Mesenchymal stem cell (in vitro differentiated cells and primary cell): Measurements from ENCODE around the gene SEMA4D.

Source experiments
- DNase-seq: peaks from one replicate; pipeline ENCODE4 v3.0.0-alpha.2; 2013
- H2AFZ ChIP-seq: one replicate; pipeline ENCODE4 v1.6.1; 2013; ENCODE audit warnings: low read depth, mild to moderate bottlenecking, control low read depth, inconsistent platforms, low read length, moderate library complexity
- H2AK5ac ChIP-seq: 2 replicates; pipeline ENCODE4 v1.6.1; 2013; ENCODE audit warnings: low read length, moderate library complexity, mild to moderate bottlenecking, inconsistent platforms; ENCODE audit not compliant: severe bottlenecking
- H2BK120ac ChIP-seq: one replicate; pipeline ENCODE4 v1.6.1; 2013; ENCODE audit warnings: low read depth, mild to moderate bottlenecking, inconsistent platforms, low read length, moderate library complexity
- H2BK12ac ChIP-seq, 2 experiments: one replicate each; pipeline ENCODE4 v1.6.1; 2013; ENCODE audit warnings: inconsistent platforms in 2 of 2, low read length in 2 of 2, mild to moderate bottlenecking in 2 of 2, moderate library complexity in 2 of 2, control low read depth in 1 of 2
- H2BK15ac ChIP-seq: one replicate; pipeline ENCODE4 v1.6.1; 2013; ENCODE audit warnings: mild to moderate bottlenecking, low read depth, inconsistent platforms; ENCODE audit not compliant: poor library complexity, severe bottlenecking
- H2BK5ac ChIP-seq: 2 replicates; pipeline ENCODE4 v1.6.1; 2013; ENCODE audit warnings: low read depth, mild to moderate bottlenecking, low read length, control low read depth, inconsistent platforms; ENCODE audit not compliant: poor library complexity, severe bottlenecking
- H3K14ac ChIP-seq, 2 experiments: one replicate each; pipeline ENCODE4 v1.6.1; 2013; ENCODE audit warnings: inconsistent platforms in 2 of 2, low read length in 2 of 2, control low read depth in 1 of 2, mild to moderate bottlenecking in 1 of 2, moderate library complexity in 1 of 2
- H3K18ac ChIP-seq, 2 experiments: one replicate each; pipeline ENCODE4 v1.6.1; 2013; ENCODE audit warnings: inconsistent platforms in 2 of 2, low read length in 2 of 2, control low read depth in 1 of 2, low read depth in 1 of 2, mild to moderate bottlenecking in 1 of 2
- H3K23ac ChIP-seq, 2 experiments: one replicate each; pipeline ENCODE4 v1.6.1; 2013; ENCODE audit warnings: inconsistent platforms in 2 of 2, low read length in 2 of 2, mild to moderate bottlenecking in 2 of 2, moderate library complexity in 2 of 2, control low read depth in 1 of 2
- H3K27ac ChIP-seq: 2 replicates; pipeline ENCODE4 v1.5.1; 2013; ENCODE audit warnings: mild to moderate bottlenecking, moderate library complexity, low read length, control low read depth, inconsistent platforms; ENCODE audit not compliant: poor library complexity, severe bottlenecking
- H3K27me3 ChIP-seq, 2 experiments: 2 replicates each; pipeline versions ENCODE4 v1.6.1 to v1.7.0; 2013; ENCODE audit warnings: low read length in 2 of 2, mild to moderate bottlenecking in 2 of 2, moderate library complexity in 2 of 2, control low read depth in 1 of 2, inconsistent platforms in 1 of 2; ENCODE audit not compliant: control insufficient read depth in 1 of 2, insufficient read depth in 1 of 2
- H3K36me3 ChIP-seq, 2 experiments: 2 replicates each; pipeline versions ENCODE4 v1.6.1 to v1.7.0; 2013; ENCODE audit warnings: low read length in 2 of 2, control low read depth in 1 of 2, inconsistent platforms in 1 of 2, low read depth in 1 of 2, mild to moderate bottlenecking in 1 of 2; ENCODE audit not compliant: insufficient read depth in 2 of 2, control insufficient read depth in 1 of 2
- H3K4ac ChIP-seq, 2 experiments: one replicate each; pipeline ENCODE4 v1.6.1; 2013; ENCODE audit warnings: inconsistent platforms in 2 of 2, low read length in 2 of 2, mild to moderate bottlenecking in 2 of 2, moderate library complexity in 2 of 2, control low read depth in 1 of 2, low read depth in 1 of 2
- H3K4me1 ChIP-seq: 2 replicates; pipeline ENCODE4 v1.6.1; 2013; ENCODE audit warnings: low read depth, low read length, control low read depth; ENCODE audit not compliant: control insufficient read depth, insufficient read depth
- H3K4me2 ChIP-seq: 2 replicates; pipeline ENCODE4 v1.6.1; 2013; ENCODE audit warnings: low read length, mild to moderate bottlenecking, inconsistent platforms; ENCODE audit not compliant: poor library complexity, severe bottlenecking
- H3K4me3 ChIP-seq, 2 experiments: 2 replicates each; pipeline versions ENCODE4 v1.5.1 to v1.7.0; 2013; ENCODE audit warnings: low read length in 2 of 2, mild to moderate bottlenecking in 2 of 2, control low read depth in 1 of 2, low read depth in 1 of 2; ENCODE audit not compliant: insufficient read depth in 1 of 2
- H3K79me1 ChIP-seq: replicated peaks from 2 replicates; pipeline ENCODE4 v1.6.1; 2013; ENCODE audit warnings: mild to moderate bottlenecking, control low read depth, low read length, inconsistent platforms; ENCODE audit not compliant: poor library complexity, severe bottlenecking
- H3K9ac ChIP-seq: 2 replicates; pipeline ENCODE4 v1.7.0; 2013; ENCODE audit warnings: mild to moderate bottlenecking, low read length, moderate library complexity
- H3K9me3 ChIP-seq: 2 replicates; pipeline ENCODE4 v1.7.0; 2013; ENCODE audit warnings: mild to moderate bottlenecking, low read length; ENCODE audit not compliant: control insufficient read depth
- H4K8ac ChIP-seq: one replicate; pipeline ENCODE4 v1.6.1; 2013; ENCODE audit warnings: inconsistent platforms, mild to moderate bottlenecking, low read length, moderate library complexity
- H4K91ac ChIP-seq: one replicate; pipeline ENCODE4 v1.6.1; 2013; ENCODE audit warnings: mild to moderate bottlenecking, low read length, inconsistent platforms
- WGBS: methylation state at CpG from one replicate; pipeline ENCODE4 v1.1.7; 2013; ENCODE audit warnings: mixed read lengths; 5-methylcytosine and 5-hydroxymethylcytosine counted together

Gene SEMA4D

GRCh38 chr9:89508951-89509615 lies 11.2 kb upstream of the SEMA4D start:
- Histone ChIP-seq H3K9ac (no peak overlapping the region), H2AFZ (no peak overlapping the region), H2AK5ac (no peak overlapping the region), H2BK5ac (no peak overlapping the region), H3K4ac (no peak overlapping the region), H3K27me3 (peaks cover 10 to 40% of the 10 kb centered on the region in 2 experiments), H3K14ac (no peak overlapping the region), H3K27ac (no peak overlapping the region), H3K23ac (no peak overlapping the region), H3K79me1 (no peaks in the 10 kb centered on the region), H3K9me3 (no peaks in the 10 kb centered on the region), H3K18ac (no peak overlapping the region), H3K36me3 (no peaks in the 10 kb centered on the region), H3K4me3 (no peak overlapping the region), H2BK15ac (no peak overlapping the region), H2BK12ac (no peak overlapping the region), H4K91ac (no peak overlapping the region), H3K4me2 (no peak overlapping the region), H4K8ac (no peak overlapping the region), H2BK120ac (no peak overlapping the region), H3K4me1 (peaks cover 5% of the 10 kb centered on the region)
- 93% methylated on average over 7 of the region's 7 CpGs for WGBS
- no peak for DNase-seq

DNA sequence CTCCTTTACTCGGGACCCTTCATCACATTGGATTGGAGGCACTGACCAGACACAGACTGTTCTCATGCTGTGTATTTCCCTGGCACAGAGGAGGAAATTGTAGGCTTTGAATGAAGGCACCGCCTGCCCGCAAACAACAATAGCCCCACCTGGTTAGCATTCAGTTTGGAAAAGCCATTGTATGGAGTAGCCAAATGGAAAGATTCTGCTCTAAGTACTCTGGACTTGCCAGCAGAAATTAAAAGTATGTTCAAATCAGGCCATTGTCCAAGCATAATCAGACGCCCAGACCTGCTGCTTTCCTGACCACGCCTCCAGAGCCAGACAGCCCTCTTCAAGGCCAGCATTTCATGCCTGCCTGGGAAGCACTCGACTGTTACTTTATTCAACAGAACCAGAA lies 8.0 kb upstream of the SEMA4D start:
- Histone ChIP-seq H3K9ac (no peak overlapping the region), H3K79me1 (no peaks in the 10 kb centered on the region), H3K14ac (no peak overlapping the region), H3K27me3 (peaks cover 4 to 41% of the 10 kb centered on the region in 2 experiments), H2BK5ac (peak overlapping the region; percentile 5), H3K4ac (no peak overlapping the region), H4K8ac (no peak overlapping the region), H2BK120ac (no peak overlapping the region), H3K4me1 (peaks cover 5% of the 10 kb centered on the region), H4K91ac (no peak overlapping the region), H3K9me3 (no peaks in the 10 kb centered on the region), H3K4me3 (no peak overlapping the region), H2AK5ac (peak overlapping the region; percentile 61), H2BK15ac (no peak overlapping the region), H3K27ac (peak overlapping the region; percentile 58), H2AFZ (no peak overlapping the region), H3K4me2 (no peak overlapping the region), H3K23ac (no peak overlapping the region), H3K36me3 (no peaks in the 10 kb centered on the region), H3K18ac (no peak overlapping the region), H2BK12ac (no peak overlapping the region)
- 89% methylated on average over 6 of the region's 6 CpGs for WGBS
- no peak for DNase-seq

DNA sequence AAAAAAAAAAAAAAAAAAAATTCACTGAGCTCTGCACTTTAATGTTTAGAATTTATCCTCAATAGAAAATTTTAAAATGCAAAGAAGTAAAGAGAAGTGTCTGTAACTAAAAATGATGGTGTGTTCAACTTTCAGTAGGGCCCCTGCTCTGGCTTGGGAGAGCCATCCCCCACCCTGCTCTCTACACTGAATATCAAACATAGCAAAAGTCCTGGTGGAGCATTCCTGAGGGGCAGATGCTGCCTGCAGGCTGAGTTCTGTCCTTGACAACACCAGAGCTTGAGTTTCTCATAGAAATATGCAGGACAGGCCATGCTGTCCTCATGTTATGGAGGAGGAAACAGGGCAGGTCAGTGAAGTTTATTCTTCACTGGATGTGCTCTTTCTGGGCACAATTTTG lies 7.1 kb upstream of the SEMA4D start:
- no peak overlapping the region for H2AFZ ChIP-seq
- H3K36me3 ChIP-seq: no peaks in the 10 kb centered on the region
- H3K18ac ChIP-seq: no peak overlapping the region

DNA sequence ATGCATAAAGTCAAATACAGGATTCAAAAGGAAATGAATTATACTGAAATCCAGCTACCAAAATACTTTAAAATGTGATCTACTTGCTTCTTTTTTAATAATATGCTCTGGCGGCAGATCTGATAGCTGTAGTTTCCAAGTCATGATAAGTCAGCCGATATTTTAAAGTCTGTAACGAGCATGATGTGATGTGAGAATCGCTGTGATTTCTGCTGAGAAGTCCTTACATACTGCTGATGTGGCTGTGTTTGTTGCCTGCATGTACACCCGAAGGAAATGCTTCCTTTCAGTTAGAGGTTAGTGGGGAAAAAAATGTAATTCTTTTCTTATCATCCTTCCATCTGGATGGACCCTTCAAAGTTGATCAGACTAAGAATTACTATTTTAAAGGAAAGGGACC lies 4.8 kb upstream of the SEMA4D start:
- WGBS: 73% methylated on average over 5 of the region's 5 CpGs
- Histone ChIP-seq H3K4me2 (no peak overlapping the region), H3K27ac (no peak overlapping the region), H3K23ac (no peak overlapping the region), H4K91ac (no peak overlapping the region), H2BK12ac (no peak overlapping the region), H2BK15ac (no peak overlapping the region), H3K9me3 (no peaks in the 10 kb centered on the region), H3K4me3 (no peak overlapping the region), H2AK5ac (no peak overlapping the region), H3K79me1 (no peaks in the 10 kb centered on the region), H3K27me3 (peaks cover 4 to 51% of the 10 kb centered on the region in 2 experiments), H2AFZ (no peak overlapping the region), H3K4ac (no peak overlapping the region), H2BK5ac (no peak overlapping the region), H4K8ac (no peak overlapping the region), H3K14ac (no peak overlapping the region), H3K36me3 (no peaks in the 10 kb centered on the region), H3K18ac (no peak overlapping the region), H2BK120ac (no peak overlapping the region), H3K9ac (no peak overlapping the region), H3K4me1 (peaks cover 17% of the 10 kb centered on the region)
- DNase-seq: no peak

More for the DNA sequence above, 7.1 kb upstream of the SEMA4D start:
- peaks cover 4 to 42% of the 10 kb centered on the region in 2 experiments for H3K27me3 ChIP-seq
- H2BK5ac ChIP-seq: no peak overlapping the region
- H2BK120ac ChIP-seq: no peak overlapping the region
- no peak overlapping the region for H3K23ac ChIP-seq
- no peak overlapping the region for H3K9ac ChIP-seq
- no peak overlapping the region for H3K27ac ChIP-seq
- H2BK15ac ChIP-seq: no peak overlapping the region
- H3K9me3 ChIP-seq: no peaks in the 10 kb centered on the region
- H3K4me2 ChIP-seq: no peak overlapping the region
- H3K79me1 ChIP-seq: no peaks in the 10 kb centered on the region
- no peak overlapping the region for H4K8ac ChIP-seq
- no peak overlapping the region for H2BK12ac ChIP-seq
- no peak overlapping the region for H3K14ac ChIP-seq
- H3K4me3 ChIP-seq: no peak overlapping the region
- no peak overlapping the region for H4K91ac ChIP-seq
- H3K4ac ChIP-seq: no peak overlapping the region
- H2AK5ac ChIP-seq: peak overlapping the region; percentile 34
- DNase-seq: no peak
- peaks cover 5% of the 10 kb centered on the region for H3K4me1 ChIP-seq
